ENCODE measurements around the gene SKAP2.
"Not testable (repeated sequence)": the region's sequence is repeated elsewhere in the genome, so short reads cannot be mapped to it uniquely, and the experiment has no call there.

The SKAP2 gene

GRCh38 chr7:26850193-26850651, 14.2 kb downstream of the SKAP2 start:
- TF ChIP-seq POLR2A (IDR thresholded peaks at IDR 0.05; ENCODE audit: low read length) (no peak), GATA1 (IDR thresholded peaks at IDR 0.05; ENCODE audit: low read depth, low read length) (no peak)
- DNase-seq: peak in 1 of 2 experiments; percentile 17

- no peak for DNase-seq
- TF ChIP-seq GATA1 (IDR thresholded peaks at IDR 0.05; ENCODE audit: low read depth, low read length): no peak
- TF ChIP-seq POLR2A (IDR thresholded peaks at IDR 0.05; ENCODE audit: low read length): no peak
Measured at GRCh38 chr7:26843705-26844104, 20.7 kb downstream of the SKAP2 start.

- TF ChIP-seq POLR2A (IDR thresholded peaks at IDR 0.05; ENCODE audit: low read length): no peak
- no peak for TF ChIP-seq GATA1 (IDR thresholded peaks at IDR 0.05; ENCODE audit: low read depth, low read length)
- DNase-seq: no peak
Measured at GRCh38 chr7:26842897-26843296, 21.5 kb downstream of the SKAP2 start.

GRCh38 chr7:26841003-26841739, 23.2 kb downstream of the SKAP2 start:
- DNase-seq: no peak
- TF ChIP-seq GATA1 (IDR thresholded peaks at IDR 0.05; ENCODE audit: low read depth, low read length) (no peak), POLR2A (IDR thresholded peaks at IDR 0.05; ENCODE audit: low read length) (no peak)

GRCh38 chr7:26836793-26837192, 27.6 kb downstream of the SKAP2 start:
- DNase-seq: not testable (repeated sequence)

- TF ChIP-seq GATA1 (IDR thresholded peaks at IDR 0.05; ENCODE audit: low read depth, low read length): no peak
- no peak for TF ChIP-seq POLR2A (IDR thresholded peaks at IDR 0.05; ENCODE audit: low read length)
- no peak for DNase-seq
Measured at GRCh38 chr7:26815426-26815825, 49.0 kb downstream of the SKAP2 start.

- DNase-seq: no peak
- TF ChIP-seq POLR2A (IDR thresholded peaks at IDR 0.05; ENCODE audit: low read length): no peak
- TF ChIP-seq GATA1 (IDR thresholded peaks at IDR 0.05; ENCODE audit: low read depth, low read length): no peak
Measured at GRCh38 chr7:26813432-26813831, 51.0 kb downstream of the SKAP2 start.

- DNase-seq: peak in 1 of 2 experiments; percentile 47
- TF ChIP-seq POLR2A (IDR thresholded peaks at IDR 0.05; ENCODE audit: low read length) (no peak), GATA1 (IDR thresholded peaks at IDR 0.05; ENCODE audit: low read depth, low read length) (no peak)
Measured at GRCh38 chr7:26794541-26794940, 69.8 kb downstream of the SKAP2 start.

GRCh38 chr7:26792576-26792975, 71.8 kb downstream of the SKAP2 start:
- DNase-seq: no peak
- no peak for TF ChIP-seq GATA1 (IDR thresholded peaks at IDR 0.05; ENCODE audit: low read depth, low read length)
- TF ChIP-seq POLR2A (IDR thresholded peaks at IDR 0.05; ENCODE audit: low read length): no peak

- DNase-seq: peak; percentile 5 to 36
- TF ChIP-seq GATA1 (IDR thresholded peaks at IDR 0.05; ENCODE audit: low read depth, low read length): no peak
- TF ChIP-seq POLR2A (IDR thresholded peaks at IDR 0.05; ENCODE audit: low read length): no peak
Measured at GRCh38 chr7:26792006-26792405, 72.4 kb downstream of the SKAP2 start.

- TF ChIP-seq GATA1 (IDR thresholded peaks at IDR 0.05; ENCODE audit: low read depth, low read length): no peak
- no peak for TF ChIP-seq POLR2A (IDR thresholded peaks at IDR 0.05; ENCODE audit: low read length)
- no peak for DNase-seq
Measured at GRCh38 chr7:26789481-26790184, 74.8 kb downstream of the SKAP2 start.

- no peak for DNase-seq
- no peak for TF ChIP-seq POLR2A (IDR thresholded peaks at IDR 0.05; ENCODE audit: low read length)
Measured at GRCh38 chr7:26787701-26788100, 76.7 kb downstream of the SKAP2 start.

GRCh38 chr7:26784118-26784517, 80.3 kb downstream of the SKAP2 start:
- TF ChIP-seq GATA1 (IDR thresholded peaks at IDR 0.05; ENCODE audit: low read depth, low read length) (no peak), POLR2A (IDR thresholded peaks at IDR 0.05; ENCODE audit: low read length) (no peak)
- no peak for DNase-seq

GRCh38 chr7:26782501-26782900, 81.9 kb downstream of the SKAP2 start:
- no peak for DNase-seq

More at GRCh38 chr7:26782501-26782900, 81.9 kb downstream of the SKAP2 start:
- no peak for TF ChIP-seq GATA1 (IDR thresholded peaks at IDR 0.05; ENCODE audit: low read depth, low read length)
- no peak for TF ChIP-seq POLR2A (IDR thresholded peaks at IDR 0.05; ENCODE audit: low read length)

Measured in erythroblast (primary cell).